Stomach smooth muscle (tissue), 2 donors: ENCODE measurements around the gene PDE10A.

Source experiments
- H3K27ac ChIP-seq: one replicate; pipeline ENCODE4 v1.7.0; 2013; ENCODE audit warnings: mild to moderate bottlenecking, low read length, inconsistent platforms
- H3K27me3 ChIP-seq, 2 donors: one replicate each; pipeline ENCODE4 v1.7.0; 2013; ENCODE audit warnings: low read length in 2 of 2; ENCODE audit not compliant: insufficient read depth in 2 of 2, control insufficient read depth in 1 of 2
- H3K36me3 ChIP-seq, 2 donors: one replicate each; pipeline ENCODE4 v1.7.0; 2013; ENCODE audit warnings: low read length in 2 of 2; ENCODE audit not compliant: control insufficient read depth in 2 of 2, insufficient read depth in 2 of 2
- H3K4me1 ChIP-seq: one replicate; pipeline ENCODE4 v1.7.0; 2013; ENCODE audit warnings: low read length; ENCODE audit not compliant: control insufficient read depth, insufficient read depth
- H3K4me3 ChIP-seq, 2 donors: one replicate each; pipeline ENCODE4 v1.7.0; 2013; ENCODE audit warnings: low read length in 2 of 2
- H3K9ac ChIP-seq, 2 donors: one replicate each; pipeline ENCODE4 v1.7.0; 2013; ENCODE audit warnings: low read length in 2 of 2, mild to moderate bottlenecking in 1 of 2
- H3K9me3 ChIP-seq, 2 donors: one replicate each; pipeline ENCODE4 v1.7.0; 2013; ENCODE audit warnings: low read length in 2 of 2; ENCODE audit not compliant: control insufficient read depth in 2 of 2
- donor health status: healthy.
- donor health status: Pancreatic carcinoma.

The PDE10A gene

GRCh38 chr6:165586706-165587105 is 76.3 kb downstream of the PDE10A start:
- Histone ChIP-seq H3K4me1 (no peaks in the 10 kb centered on the region), H3K4me3 (no peak overlapping the region), H3K36me3 (no peaks in the 10 kb centered on the region), H3K9ac (no peak overlapping the region), H3K27ac (no peak overlapping the region), H3K27me3 (no peaks in the 10 kb centered on the region), H3K9me3 (no peaks in the 10 kb centered on the region)

- Histone ChIP-seq H3K4me1 (no peaks in the 10 kb centered on the region), H3K36me3 (no peaks in the 10 kb centered on the region), H3K9me3 (no peaks in the 10 kb centered on the region), H3K27me3 (no peaks in the 10 kb centered on the region), H3K27ac (no peak overlapping the region), H3K9ac (no peak overlapping the region), H3K4me3 (no peak overlapping the region)
These were observed 78.0 kb downstream of the PDE10A start for GRCh38 chr6:165585060-165585459.

DNA sequence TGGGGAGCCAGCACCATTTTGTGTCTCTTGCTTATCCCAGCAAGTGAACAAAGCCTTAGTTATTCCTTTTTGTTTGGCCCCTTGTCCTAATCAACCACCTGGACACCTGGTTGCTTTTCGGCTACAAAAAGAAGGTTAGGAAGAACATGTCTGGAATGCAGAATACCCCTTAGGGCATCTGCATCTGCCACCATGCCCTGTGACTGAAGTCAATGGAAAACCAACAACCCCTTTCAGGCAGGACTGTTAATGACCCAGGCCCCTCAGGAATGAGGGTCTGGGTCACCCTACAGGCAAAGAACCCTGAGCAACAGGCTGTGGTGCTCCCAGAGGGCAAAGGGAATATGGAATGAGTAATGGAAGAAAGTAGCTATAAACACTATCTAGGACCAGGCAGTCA is 78.5 kb downstream of the PDE10A start:
- Histone ChIP-seq H3K27ac (no peak overlapping the region), H3K4me3 (no peak overlapping the region), H3K9me3 (no peaks in the 10 kb centered on the region), H3K9ac (no peak overlapping the region), H3K36me3 (no peaks in the 10 kb centered on the region), H3K27me3 (no peaks in the 10 kb centered on the region), H3K4me1 (no peaks in the 10 kb centered on the region)

GRCh38 chr6:165581678-165582077 is 81.4 kb downstream of the PDE10A start:
- no peaks in the 10 kb centered on the region for H3K27me3 ChIP-seq
- H3K36me3 ChIP-seq, result no peaks in the 10 kb centered on the region
- no peak overlapping the region for H3K27ac ChIP-seq
- no peak overlapping the region for H3K4me3 ChIP-seq
- no peaks in the 10 kb centered on the region for H3K9me3 ChIP-seq
- H3K4me1 ChIP-seq, result no peaks in the 10 kb centered on the region
- H3K9ac ChIP-seq, result no peak overlapping the region

GRCh38 chr6:165580136-165580535 is 82.9 kb downstream of the PDE10A start:
- Histone ChIP-seq H3K36me3 (no peaks in the 10 kb centered on the region), H3K9ac (no peak overlapping the region), H3K27ac (no peak overlapping the region), H3K4me1 (no peaks in the 10 kb centered on the region), H3K4me3 (no peak overlapping the region), H3K9me3 (no peaks in the 10 kb centered on the region), H3K27me3 (no peaks in the 10 kb centered on the region)

- Histone ChIP-seq H3K4me3 (no peak overlapping the region), H3K27me3 (no peaks in the 10 kb centered on the region)
These were observed 83.9 kb downstream of the PDE10A start for GRCh38 chr6:165579151-165579550.

DNA sequence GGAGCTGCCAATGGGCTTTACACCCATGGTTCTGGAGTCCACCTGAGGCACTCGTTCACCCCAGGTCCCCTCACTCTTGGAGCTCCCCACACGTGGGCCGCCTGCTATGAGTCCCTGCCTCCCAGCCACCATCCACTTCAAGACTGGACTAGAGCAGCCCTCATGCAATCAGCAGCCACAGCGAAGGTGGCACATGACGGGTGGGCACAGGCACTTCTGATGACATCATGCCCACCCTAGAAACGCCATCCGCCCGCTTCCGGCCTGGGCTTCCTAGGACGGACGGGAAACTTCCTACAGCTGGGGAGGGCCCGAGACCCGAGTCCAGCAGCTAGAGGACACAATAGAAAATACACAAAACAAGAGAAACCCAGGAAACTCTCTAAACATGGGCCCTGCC is 85.5 kb downstream of the PDE10A start:
- H3K4me1 ChIP-seq, result no peaks in the 10 kb centered on the region
- H3K9ac ChIP-seq, result no peak overlapping the region
- no peaks in the 10 kb centered on the region for H3K27me3 ChIP-seq
- H3K4me3 ChIP-seq, result no peak overlapping the region
- no peaks in the 10 kb centered on the region for H3K36me3 ChIP-seq
- no peaks in the 10 kb centered on the region for H3K9me3 ChIP-seq
- no peak overlapping the region for H3K27ac ChIP-seq

More at GRCh38 chr6:165579151-165579550, 83.9 kb downstream of the PDE10A start:
- no peak overlapping the region for H3K27ac ChIP-seq
- H3K9ac ChIP-seq, result no peak overlapping the region
- H3K4me1 ChIP-seq, result no peaks in the 10 kb centered on the region
- H3K9me3 ChIP-seq, result no peaks in the 10 kb centered on the region
- no peaks in the 10 kb centered on the region for H3K36me3 ChIP-seq

DNA sequence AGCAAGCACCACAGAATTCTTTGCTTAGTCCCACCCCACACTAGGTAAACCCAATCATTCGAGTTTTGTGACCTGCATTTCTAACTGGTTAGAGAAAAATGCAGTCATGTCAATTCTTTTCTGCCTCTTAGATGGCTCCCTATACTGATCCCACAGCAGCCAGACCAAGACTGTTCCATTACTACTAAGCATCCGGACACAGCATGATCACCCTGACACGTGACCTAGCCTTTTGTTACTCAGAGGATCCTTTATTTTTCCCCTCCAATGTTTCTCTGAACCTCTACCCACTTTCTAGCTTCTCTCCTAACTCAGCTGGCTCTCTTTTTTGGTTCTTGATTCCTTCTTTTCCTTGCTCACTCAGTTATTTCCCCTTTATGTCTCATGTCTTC is 87.9 kb downstream of the PDE10A start:
- H3K9ac ChIP-seq, result no peak overlapping the region
- no peaks in the 10 kb centered on the region for H3K36me3 ChIP-seq
- no peaks in the 10 kb centered on the region for H3K9me3 ChIP-seq
- no peaks in the 10 kb centered on the region for H3K4me1 ChIP-seq
- no peak overlapping the region for H3K27ac ChIP-seq
- no peaks in the 10 kb centered on the region for H3K27me3 ChIP-seq
- H3K4me3 ChIP-seq, result no peak overlapping the region

GRCh38 chr6:165574220-165575157 is 88.6 kb downstream of the PDE10A start:
- H3K27ac ChIP-seq, result no peak overlapping the region

GRCh38 chr6:165573671-165574070 is 89.4 kb downstream of the PDE10A start:
- Histone ChIP-seq H3K9ac (no peak overlapping the region), H3K4me1 (no peaks in the 10 kb centered on the region), H3K36me3 (no peaks in the 10 kb centered on the region), H3K9me3 (no peaks in the 10 kb centered on the region), H3K4me3 (no peak overlapping the region), H3K27me3 (no peaks in the 10 kb centered on the region), H3K27ac (no peak overlapping the region)

More at GRCh38 chr6:165574220-165575157, 88.6 kb downstream of the PDE10A start:
- Histone ChIP-seq H3K36me3 (no peaks in the 10 kb centered on the region), H3K9me3 (no peaks in the 10 kb centered on the region), H3K4me1 (no peaks in the 10 kb centered on the region), H3K4me3 (no peak overlapping the region), H3K27me3 (no peaks in the 10 kb centered on the region), H3K9ac (no peak overlapping the region)

GRCh38 chr6:165571721-165572132 is 91.3 kb downstream of the PDE10A start:
- Histone ChIP-seq H3K27me3 (no peaks in the 10 kb centered on the region), H3K9ac (no peak overlapping the region), H3K36me3 (no peaks in the 10 kb centered on the region), H3K27ac (no peak overlapping the region), H3K9me3 (no peaks in the 10 kb centered on the region), H3K4me1 (no peaks in the 10 kb centered on the region), H3K4me3 (no peak overlapping the region)
